B cell (primary cell): ENCODE results near the gene PDXP. TPM values are rescaled to one million over a fixed set of nuclear protein-coding genes. Genes with fewer than 3 reads are reported as not detected.

Experiments used
- ATAC-seq: fragments of 200-7000 bp; cut with Tn5 transposase; one replicate; pipeline ENCODE4 v1.10.0; 2021; ENCODE audit warnings: low read depth, mild to moderate bottlenecking, moderate number of reproducible peaks, moderate library complexity
- CTCF ChIA-PET: fragments of 350-600 bp; sonication (Branson Sonifier 250); formaldehyde crosslinking; loops from one replicate; lab custom pipeline; 2021; ENCODE audit warnings: antibody characterized with exemption, inconsistent platforms; lab: Charles Lee
- POLR2A ChIA-PET: fragments of 350-600 bp; sonication (Branson Sonifier 250); formaldehyde crosslinking; loops from one replicate; lab custom pipeline; 2021; ENCODE audit warnings: antibody characterized with exemption; lab: Charles Lee
- DNase-seq: peaks from one replicate; pipeline ENCODE4 v3.0.0; 2013
- H2AFZ ChIP-seq: 2 replicates; pipeline ENCODE4 v1.6.1; 2012; ENCODE audit warnings: mild to moderate bottlenecking, low read depth, low read length; ENCODE audit not compliant: insufficient read depth, poor library complexity, severe bottlenecking
- H3K27ac ChIP-seq, 2 donors: 1 replicate in 1 of 2; 2 replicates in 1 of 2; pipeline ENCODE4 v1.5.1; 2012 to 2013; ENCODE audit warnings: low read length in 2 of 2, mild to moderate bottlenecking in 2 of 2, moderate library complexity in 1 of 2
- H3K27me3 ChIP-seq, 4 experiments: fragments of 200-600 bp in 1 of 4; sonication (generic) in 1 of 4; replicated peaks in 1 of 4; 1 replicate in 2 of 4; 2 replicates in 2 of 4; pipeline versions ENCODE4 v1.6.1 to v1.7.0; 2013 to 2016; ENCODE audit warnings: low read length in 3 of 4, mild to moderate bottlenecking in 2 of 4, mixed read lengths in 1 of 4, moderate library complexity in 1 of 4; ENCODE audit not compliant: insufficient read depth in 4 of 4, control insufficient read depth in 3 of 4; ENCODE audit errors: control extremely low read depth in 1 of 4
- H3K36me3 ChIP-seq, 2 experiments: replicated peaks in 1 of 2; 1 replicate in 1 of 2; 2 replicates in 1 of 2; pipeline versions ENCODE4 v1.6.1 to v1.7.1; 2013; ENCODE audit warnings: low read length in 1 of 2; ENCODE audit not compliant: insufficient read depth in 2 of 2, control insufficient read depth in 1 of 2; ENCODE audit errors: control extremely low read depth in 1 of 2, extremely low read depth in 1 of 2
- H3K4me1 ChIP-seq, 2 donors: fragments of 200-600 bp in 1 of 2; sonication (generic) in 1 of 2; 1 replicate in 1 of 2; 2 replicates in 1 of 2; pipeline versions ENCODE4 v1.5.1 to v1.6.1; 2013 to 2017; ENCODE audit warnings: low read length in 2 of 2; ENCODE audit not compliant: control insufficient read depth in 2 of 2, insufficient read depth in 2 of 2
- H3K4me2 ChIP-seq: replicated peaks from 2 replicates; pipeline ENCODE3; 2012; ENCODE audit warnings: mild to moderate bottlenecking, low read depth, low read length; ENCODE audit not compliant: poor library complexity, severe bottlenecking
- H3K4me3 ChIP-seq, 5 experiments: fragments of 200-600 bp in 1 of 5; sonication (generic) in 1 of 5; 1 replicate in 3 of 5; 2 replicates in 2 of 5; pipeline versions ENCODE4 v1.5.1 to v1.7.0; 2011 to 2016; ENCODE audit warnings: low read length in 4 of 5, mild to moderate bottlenecking in 4 of 5, low read depth in 2 of 5, control low read depth in 1 of 5, moderate library complexity in 1 of 5; ENCODE audit not compliant: insufficient read depth in 1 of 5; ENCODE audit errors: control extremely low read depth in 1 of 5, extremely low read depth in 1 of 5
- H3K79me2 ChIP-seq: fragments of 200-600 bp; sonication (generic); one replicate; pipeline ENCODE4 v1.6.0; 2016; ENCODE audit warnings: low read length; ENCODE audit not compliant: control insufficient read depth, insufficient read depth
- H3K9ac ChIP-seq: fragments of 200-600 bp; sonication (generic); 2 replicates; pipeline ENCODE4 v1.6.1; 2017; ENCODE audit warnings: mild to moderate bottlenecking, low read length, moderate library complexity
- H3K9me3 ChIP-seq, 3 donors: one replicate each; pipeline versions ENCODE4 v1.6.1 to v1.7.1; 2013; ENCODE audit warnings: low read length in 2 of 3; ENCODE audit not compliant: control insufficient read depth in 2 of 3, insufficient read depth in 1 of 3; ENCODE audit errors: control extremely low read depth in 1 of 3
- H4K20me1 ChIP-seq: 2 replicates; pipeline ENCODE4 v1.6.0; 2012; ENCODE audit warnings: mild to moderate bottlenecking, low read length; ENCODE audit not compliant: insufficient read depth, control insufficient read depth, poor library complexity, severe bottlenecking
- H3K27ac Mint-ChIP-seq: one replicate; pipeline ENCODE4 v1.8.0; 2021; ENCODE audit warnings: mixed read lengths
- H3K27me3 Mint-ChIP-seq: one replicate; pipeline ENCODE4 v1.8.0; 2021; ENCODE audit warnings: mixed read lengths
- H3K4me1 Mint-ChIP-seq: one replicate; pipeline ENCODE4 v1.8.0; 2021; ENCODE audit warnings: mixed read lengths
- H3K4me3 Mint-ChIP-seq: one replicate; pipeline ENCODE4 v1.8.0; 2021; ENCODE audit warnings: mixed read lengths
- H3K9me3 Mint-ChIP-seq: one replicate; pipeline ENCODE4 v1.8.0; 2022; ENCODE audit warnings: mixed read lengths; ENCODE audit not compliant: insufficient read depth
- CTCF ChIP-seq: fragments of 200-600 bp; IDR thresholded peaks from one replicate; pipeline ENCODE4 v1.8.0; 2022; ENCODE audit warnings: antibody characterized with exemption, mild to moderate bottlenecking
- EZH2 ChIP-seq: IDR thresholded peaks from 2 replicates; pipeline ENCODE4 v1.6.1; 2012; ENCODE audit warnings: borderline replicate concordance, low read depth, mild to moderate bottlenecking, moderate library complexity, low read length; ENCODE audit not compliant: insufficient read depth, poor library complexity, severe bottlenecking
- WGBS: methylation state at CpG from one replicate; pipeline ENCODE4 v1.1.5; 2013; ENCODE audit warnings: missing lambda C conversion rate; ENCODE audit not compliant: insufficient coverage; 5-methylcytosine and 5-hydroxymethylcytosine counted together
- intact Hi-C: fragments of 100-400 bp; cut with micrococcal nuclease; formaldehyde crosslinking; loops from one replicate; pipeline ENCODE4 v1.10.0; 2022
- polyA plus RNA-seq: library from polyadenylated mRNA; depleted of rRNA; stranded (reverse); fragments of >200 nt; gene quantifications from 2 replicates; pipeline ENCODE4 v1.2.3, GENCODE V29; 2012
- total RNA-seq, 2 donors: library from RNA; stranded (reverse); fragments of 120-200 nt in 1 of 2; gene quantifications; 1 replicate in 1 of 2; 2 replicates in 1 of 2; pipeline versions ENCODE4 v1.2.3 to v1.2.4, GENCODE V29; 2013 to 2022

Gene PDXP
- total and polyA plus RNA-seq, 2 donors (not counting 1 experiment from before 2014, with no cell fraction given): 16.6 to 17.5 TPM

- DNase-seq: no peak
- ATAC-seq: no peak
- peak overlapping the region; percentile 97 for H3K4me2 ChIP-seq
- H3K27ac ChIP-seq: peak overlapping the region; percentile 4 to 71
- peaks cover 48% of the 10 kb centered on the region for H3K79me2 ChIP-seq
- H3K27me3 Mint-ChIP-seq: no peaks in the 10 kb centered on the region
- no peak overlapping the region for H3K9ac ChIP-seq
- H3K27ac Mint-ChIP-seq: peak overlapping the region; percentile 88
- H3K4me1 ChIP-seq: peaks cover 38 to 49% of the 10 kb centered on the region in 2 donors
- peak overlapping the region in 1 of 5 experiments; percentile 71 for H3K4me3 ChIP-seq
- 88% methylated on average over 2 of the region's 2 CpGs for WGBS
- peaks cover 0 to 6% of the 10 kb centered on the region in 2 experiments for H3K36me3 ChIP-seq
- TF ChIP-seq CTCF (no peak), EZH2 (no peak)
- no peaks in the 10 kb centered on the region for H3K9me3 ChIP-seq
- intact Hi-C loops: loop anchor here (1.0 kb wide), 1 partner anchor 21 kb away; no protein-coding TSS in a partner anchor
- no peak overlapping the region for H2AFZ ChIP-seq
- H3K9me3 Mint-ChIP-seq: no peaks in the 10 kb centered on the region
- POLR2A ChIA-PET: interaction anchor here (1.0 to 2.0 kb wide), 7 partner anchors 14 to 52 kb away, joined by 3 to 13 read pairs (median 5); partner anchors contain the start of genes GGA1, LGALS1 and NOL12
- H3K4me3 Mint-ChIP-seq: peak overlapping the region; percentile 89
- no peaks in the 10 kb centered on the region for H3K27me3 ChIP-seq
- H4K20me1 ChIP-seq: peaks cover 8% of the 10 kb centered on the region
- CTCF ChIA-PET: interaction anchor here (1.2 to 22.6 kb wide), 8 partner anchors 10 to 202 kb away, joined by 3 to 462 read pairs (median 23); partner anchors contain the start of genes GGA1, LGALS1 and NOL12
- H3K4me1 Mint-ChIP-seq: peaks cover 49% of the 10 kb centered on the region
Observed at GRCh38 chr22:37660709-37661045, 2.2 kb downstream of the PDXP start.

- H3K4me1 Mint-ChIP-seq: peaks cover 49% of the 10 kb centered on the region
- 63% methylated on average over 7 of the region's 12 CpGs for WGBS
- Histone ChIP-seq H3K4me3 (no peak overlapping the region), H4K20me1 (peaks cover 8% of the 10 kb centered on the region), H3K4me2 (peak overlapping the region; percentile 97), H2AFZ (no peak overlapping the region), H3K4me1 (peaks cover 38 to 49% of the 10 kb centered on the region in 2 donors), H3K27me3 (no peaks in the 10 kb centered on the region), H3K9ac (no peak overlapping the region), H3K36me3 (peaks cover 0 to 13% of the 10 kb centered on the region in 2 experiments), H3K27ac (peak overlapping the region; percentile 45 to 71), H3K79me2 (peaks cover 48% of the 10 kb centered on the region), H3K9me3 (no peaks in the 10 kb centered on the region)
- ChIA-PET POLR2A (interaction anchor here (0.5 to 2.0 kb wide), 11 partner anchors 11 to 617 kb away, joined by 3 to 13 read pairs (median 5); partner anchors contain the start of genes GGA1, LGALS1 and NOL12), CTCF (interaction anchor here (0.7 to 22.6 kb wide), 13 partner anchors 9 to 1210 kb away, joined by 3 to 462 read pairs (median 6); partner anchors contain the start of genes GGA1, LGALS1 and NOL12)
- TF ChIP-seq CTCF (peak; percentile 35), EZH2 (no peak)
- no peak for ATAC-seq
- H3K27ac Mint-ChIP-seq: peak overlapping the region; percentile 88
- no peaks in the 10 kb centered on the region for H3K27me3 Mint-ChIP-seq
- H3K4me3 Mint-ChIP-seq: peak overlapping the region; percentile 89
- DNase-seq: peak; percentile 69
- no peaks in the 10 kb centered on the region for H3K9me3 Mint-ChIP-seq
- intact Hi-C loops: loop anchor here (1.0 kb wide), 1 partner anchor 20 kb away; no protein-coding TSS in a partner anchor
Observed at GRCh38 chr22:37661160-37661924, 2.8 kb downstream of the PDXP start.
